ENCODE data around the gene GIT2.

GIT2 gene

DNA sequence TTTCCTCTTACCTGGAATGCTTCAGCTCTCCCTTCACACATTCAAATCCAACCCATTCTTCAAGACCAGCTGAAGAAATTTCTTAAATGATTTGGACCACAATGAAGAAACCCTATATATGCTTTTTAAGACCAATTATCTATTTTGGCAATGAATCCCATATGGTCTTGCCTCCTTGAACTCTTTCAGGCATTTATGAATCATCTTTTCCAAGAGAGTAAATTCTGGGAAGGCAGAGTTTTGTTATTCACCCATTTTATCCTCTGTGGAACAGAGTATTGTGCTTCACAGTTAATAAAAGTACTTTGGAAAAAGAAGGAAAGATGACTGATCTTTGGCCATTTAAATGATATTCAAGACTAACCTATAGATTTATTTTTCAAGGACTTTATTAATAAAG is 14.0 kb downstream of the GIT2 start:
- Histone ChIP-seq H3K27ac (ENCODE audit: low read depth, low read length) (no peak overlapping the region), H3F3A (ENCODE audit: control insufficient read depth, insufficient read depth) (no peaks in the 10 kb centered on the region; the same call in 1 of the 2 replicates), H3K4me2 (ENCODE audit: low read length) (no peak overlapping the region), H3K4me1 (ENCODE audit: control insufficient read depth, low read length) (peaks cover 8% of the 10 kb centered on the region), H3K4me3 (ENCODE audit: low read length) (no peak overlapping the region), H4K20me1 (ENCODE audit: control insufficient read depth, insufficient read depth, low read depth, low read length) (no peaks in the 10 kb centered on the region), H3K79me2 (ENCODE audit: control insufficient read depth, low read length) (peaks cover 12% of the 10 kb centered on the region), H3K9me3 (ENCODE audit: control insufficient read depth, insufficient read depth, low read length) (no peaks in the 10 kb centered on the region), H3K36me3 (ENCODE audit: control insufficient read depth, low read length) (peaks cover 81% of the 10 kb centered on the region), H3K9me2 (replicated peaks; ENCODE audit: control insufficient read depth, low read length) (no peaks in the 10 kb centered on the region), H3K27me3 (ENCODE audit: control insufficient read depth, low read length) (no peaks in the 10 kb centered on the region)
- TF ChIP-seq, protein P1, sequence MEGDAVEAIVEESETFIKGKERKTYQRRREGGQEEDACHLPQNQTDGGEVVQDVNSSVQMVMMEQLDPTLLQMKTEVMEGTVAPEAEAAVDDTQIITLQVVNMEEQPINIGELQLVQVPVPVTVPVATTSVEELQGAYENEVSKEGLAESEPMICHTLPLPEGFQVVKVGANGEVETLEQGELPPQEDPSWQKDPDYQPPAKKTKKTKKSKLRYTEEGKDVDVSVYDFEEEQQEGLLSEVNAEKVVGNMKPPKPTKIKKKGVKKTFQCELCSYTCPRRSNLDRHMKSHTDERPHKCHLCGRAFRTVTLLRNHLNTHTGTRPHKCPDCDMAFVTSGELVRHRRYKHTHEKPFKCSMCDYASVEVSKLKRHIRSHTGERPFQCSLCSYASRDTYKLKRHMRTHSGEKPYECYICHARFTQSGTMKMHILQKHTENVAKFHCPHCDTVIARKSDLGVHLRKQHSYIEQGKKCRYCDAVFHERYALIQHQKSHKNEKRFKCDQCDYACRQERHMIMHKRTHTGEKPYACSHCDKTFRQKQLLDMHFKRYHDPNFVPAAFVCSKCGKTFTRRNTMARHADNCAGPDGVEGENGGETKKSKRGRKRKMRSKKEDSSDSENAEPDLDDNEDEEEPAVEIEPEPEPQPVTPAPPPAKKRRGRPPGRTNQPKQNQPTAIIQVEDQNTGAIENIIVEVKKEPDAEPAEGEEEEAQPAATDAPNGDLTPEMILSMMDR (IDR thresholded peaks at IDR 0.05; ENCODE audit: low read depth, low read length, poor library complexity, severe bottlenecking) = no peak
- TF ChIP-seq EZH2phosphoT487 (IDR thresholded peaks at IDR 0.05; ENCODE audit: borderline replicate concordance, low read length) = no peak

DNA sequence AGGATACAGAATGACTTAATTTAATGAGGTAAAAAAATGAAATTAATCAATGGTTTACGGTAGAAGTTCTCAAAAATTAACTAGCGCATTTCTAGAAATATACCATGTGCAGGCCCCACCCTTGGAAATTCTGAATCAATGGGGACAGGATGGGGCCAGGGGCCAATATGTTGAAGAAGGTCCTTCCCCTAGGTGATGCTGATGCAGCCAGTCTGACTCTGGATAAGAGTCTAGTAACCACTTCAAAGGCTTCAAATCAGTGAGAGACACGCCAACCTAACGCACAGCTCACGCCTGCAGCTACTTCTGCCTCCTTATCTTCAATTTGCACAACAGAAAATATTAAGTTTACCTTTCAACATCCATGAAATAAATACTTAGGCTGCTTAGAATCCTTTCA is 14.9 kb downstream of the GIT2 start:
- Histone ChIP-seq H3K9me3 (ENCODE audit: control insufficient read depth, insufficient read depth, low read length) (no peaks in the 10 kb centered on the region), H3K27ac (ENCODE audit: low read depth, low read length) (no peak overlapping the region), H3K36me3 (ENCODE audit: control insufficient read depth, low read length) (peaks cover 88% of the 10 kb centered on the region), H3K9me2 (replicated peaks; ENCODE audit: control insufficient read depth, low read length) (no peaks in the 10 kb centered on the region), H3K4me3 (ENCODE audit: low read length) (no peak overlapping the region), H3F3A (ENCODE audit: control insufficient read depth, insufficient read depth) (no peaks in the 10 kb centered on the region; the same call in 1 of the 2 replicates), H3K79me2 (ENCODE audit: control insufficient read depth, low read length) (peaks cover 12% of the 10 kb centered on the region), H3K27me3 (ENCODE audit: control insufficient read depth, low read length) (no peaks in the 10 kb centered on the region), H4K20me1 (ENCODE audit: control insufficient read depth, insufficient read depth, low read depth, low read length) (no peaks in the 10 kb centered on the region), H3K4me2 (ENCODE audit: low read length) (no peak overlapping the region), H3K4me1 (ENCODE audit: control insufficient read depth, low read length) (peaks cover 8% of the 10 kb centered on the region)
- no peak for TF ChIP-seq EZH2phosphoT487 (IDR thresholded peaks at IDR 0.05; ENCODE audit: borderline replicate concordance, low read length)
- TF ChIP-seq, protein P1 (IDR thresholded peaks at IDR 0.05; ENCODE audit: low read depth, low read length, poor library complexity, severe bottlenecking) = no peak

- Histone ChIP-seq H4K20me1 (ENCODE audit: control insufficient read depth, insufficient read depth, low read depth, low read length) (no peaks in the 10 kb centered on the region), H3K4me1 (ENCODE audit: control insufficient read depth, low read length) (no peaks in the 10 kb centered on the region), H3K36me3 (ENCODE audit: control insufficient read depth, low read length) (peaks cover 72% of the 10 kb centered on the region), H3K79me2 (ENCODE audit: control insufficient read depth, low read length) (no peaks in the 10 kb centered on the region), H3K27ac (ENCODE audit: low read depth, low read length) (no peak overlapping the region), H3F3A (ENCODE audit: control insufficient read depth, insufficient read depth) (no peaks in the 10 kb centered on the region), H3K27me3 (ENCODE audit: control insufficient read depth, low read length) (no peaks in the 10 kb centered on the region), H3K9me3 (ENCODE audit: control insufficient read depth, insufficient read depth, low read length) (no peaks in the 10 kb centered on the region), H3K4me2 (ENCODE audit: low read length) (no peak overlapping the region), H3K9me2 (replicated peaks; ENCODE audit: control insufficient read depth, low read length) (no peaks in the 10 kb centered on the region), H3K4me3 (ENCODE audit: low read length) (no peak overlapping the region)
- no peak for TF ChIP-seq EZH2phosphoT487 (IDR thresholded peaks at IDR 0.05; ENCODE audit: borderline replicate concordance, low read length)
- TF ChIP-seq, protein P1 (IDR thresholded peaks at IDR 0.05; ENCODE audit: low read depth, low read length, poor library complexity, severe bottlenecking) = no peak
Observed at GRCh38 chr12:109972821-109973220, 23.3 kb downstream of the GIT2 start.
